Gastroesophageal sphincter (tissue), 4 donors: ENCODE measurements around the gene ADORA2A. TPM values are rescaled to one million over a fixed set of nuclear protein-coding genes. Genes with fewer than 3 reads are reported as not detected.

ENCODE experiments used
- ATAC-seq: fragments of 150-250 bp; one replicate; pipeline ENCODE4 v1.9.1; 2016; ENCODE audit warnings: mild to moderate bottlenecking, moderate library complexity
- H3K27ac ChIP-seq, 4 donors: fragments of 200-600 bp; sonication (generic) in 3 of 4; 1 replicate in 3 of 4; 2 replicates in 1 of 4; pipeline ENCODE4 v1.5.1; 2016 to 2019
- H3K27me3 ChIP-seq: fragments of 200-600 bp; sonication (generic); one replicate; pipeline ENCODE4 v1.5.1; 2019
- H3K36me3 ChIP-seq, 2 donors: fragments of 200-600 bp; sonication (generic); one replicate each; pipeline ENCODE4 v1.5.1; 2019; ENCODE audit warnings: control low read depth in 1 of 2
- H3K4me1 ChIP-seq, 3 donors: fragments of 200-600 bp; sonication (generic); 1 replicate in 2 of 3; 2 replicates in 1 of 3; pipeline ENCODE4 v1.5.1; 2016 to 2019; ENCODE audit warnings: control low read depth in 2 of 3
- H3K4me3 ChIP-seq, 2 donors: fragments of 200-600 bp; sonication (generic); one replicate each; pipeline ENCODE4 v1.5.1; 2019; ENCODE audit warnings: mild to moderate bottlenecking in 1 of 2, moderate library complexity in 1 of 2
- H3K9me3 ChIP-seq, 3 donors: fragments of 200-600 bp; sonication (generic); one replicate each; pipeline ENCODE4 v1.5.1; 2017 to 2019; ENCODE audit warnings: control low read depth in 2 of 3
- CTCF ChIP-seq, 4 experiments: fragments of 200-600 bp in 2 of 4; fragments of 450-650 bp in 2 of 4; sonication (generic) in 1 of 4; IDR thresholded peaks; one replicate each; pipeline ENCODE4 v1.5.1; 2017 to 2019; ENCODE audit warnings: antibody characterized with exemption in 4 of 4, mild to moderate bottlenecking in 2 of 4, moderate library complexity in 2 of 4
- EP300 ChIP-seq: sonication (generic); formaldehyde crosslinking; IDR thresholded peaks from one replicate; pipeline ENCODE4 v1.6.1; 2017; ENCODE audit warnings: antibody characterized with exemption, mild to moderate bottlenecking
- POLR2A ChIP-seq, 2 donors: fragments of 450-650 bp; IDR thresholded peaks; one replicate each; pipeline ENCODE4 v1.6.1; 2017; ENCODE audit warnings: antibody characterized with exemption in 2 of 2, mild to moderate bottlenecking in 2 of 2, moderate library complexity in 1 of 2
- POLR2AphosphoS5 ChIP-seq: sonication (generic); formaldehyde crosslinking; IDR thresholded peaks from one replicate; pipeline ENCODE4 v1.6.1; 2017; ENCODE audit warnings: antibody characterized with exemption
- WGBS, 2 donors: methylation state at CpG; one replicate each; pipeline ENCODE4 v1.1.5; 2018; ENCODE audit warnings: low coverage in 1 of 2; 5-methylcytosine and 5-hydroxymethylcytosine counted together
- total RNA-seq, 4 donors: library from RNA; depleted of rRNA; stranded (reverse); fragments of >200 nt; gene quantifications; one replicate each; pipeline ENCODE4 v1.1.0, GENCODE V29; 2016

The ADORA2A gene
- total RNA-seq, 4 donors from 2014 or later: 1.9 to 5.7 (median 3.3) TPM

DNA sequence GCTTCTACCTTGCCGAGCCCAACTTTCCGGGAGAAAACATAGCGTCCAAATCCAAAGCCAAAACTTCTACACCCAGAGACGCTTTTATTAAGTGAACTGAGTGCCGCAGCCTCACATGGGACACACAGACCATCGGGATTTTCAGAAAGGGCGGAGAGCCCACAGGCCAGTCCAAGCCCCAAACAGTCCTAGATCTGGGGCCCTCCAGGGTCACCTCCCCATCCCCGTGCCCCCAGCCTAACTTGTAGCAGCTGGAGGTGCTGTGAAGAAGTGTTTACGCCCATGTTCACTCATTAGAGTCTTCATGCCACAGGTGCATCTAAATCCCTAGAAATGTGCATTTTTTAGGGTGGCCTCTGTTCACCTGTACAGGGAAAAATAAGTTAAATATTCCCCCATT is 14.1 kb upstream of the ADORA2A start:
- 89% methylated on average over 6 of the region's 9 CpGs; no CpG with 5 or more reads in 1 of the 2 donors for WGBS, 2 donors
- H3K27ac ChIP-seq: no peak overlapping the region
- H3K4me1 ChIP-seq: peaks cover 0 to under 1% (median 0%) of the 10 kb centered on the region in 3 donors
- no peaks in the 10 kb centered on the region for H3K9me3 ChIP-seq
- H3K36me3 ChIP-seq: peaks cover 0 to 74% of the 10 kb centered on the region in 2 donors
- no peaks in the 10 kb centered on the region for H3K27me3 ChIP-seq
- no peak for TF ChIP-seq CTCF (IDR thresholded peaks at IDR 0.05)
- no peak for TF ChIP-seq EP300
- TF ChIP-seq POLR2AphosphoS5: no peak
- no peak for TF ChIP-seq POLR2A (IDR thresholded peaks at IDR 0.05)
- no peak for ATAC-seq
- no peak overlapping the region for H3K4me3 ChIP-seq

DNA sequence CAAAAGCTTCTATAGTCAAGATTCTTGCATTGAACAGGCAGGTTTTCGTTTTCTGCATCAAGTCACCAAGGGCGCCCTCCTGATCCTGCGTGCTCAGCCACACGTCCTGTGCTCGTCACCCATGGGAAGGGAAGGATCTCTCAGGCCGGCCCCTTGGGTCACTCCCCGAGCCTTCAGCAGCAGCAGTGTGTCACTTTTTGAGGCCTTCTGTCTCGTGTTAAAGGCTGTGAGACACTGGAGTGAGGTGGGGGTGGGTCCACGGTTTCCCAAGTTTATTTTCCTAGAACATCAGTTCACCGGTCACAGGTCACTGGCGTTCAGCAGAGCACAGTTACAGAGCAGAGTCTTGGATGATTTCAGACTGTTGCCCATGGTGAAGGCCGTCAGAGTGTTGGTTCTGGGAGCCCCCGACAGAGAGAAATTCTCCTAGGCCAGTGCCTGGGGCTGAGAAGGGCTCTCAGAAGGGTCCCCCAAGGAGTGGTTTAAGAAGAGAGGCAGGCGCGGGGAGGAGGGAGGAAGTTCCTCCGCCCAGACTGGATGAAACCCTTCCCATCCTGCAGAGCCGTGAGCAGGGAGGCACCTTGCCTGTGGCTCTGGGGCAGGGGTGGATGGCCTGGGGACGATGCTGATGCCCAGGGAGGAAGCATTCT is 13.5 kb upstream of the ADORA2A start:
- Histone ChIP-seq H3K9me3 (no peaks in the 10 kb centered on the region), H3K36me3 (peaks cover 0 to 76% of the 10 kb centered on the region in 2 donors), H3K4me1 (no peaks in the 10 kb centered on the region), H3K4me3 (no peak overlapping the region), H3K27me3 (no peaks in the 10 kb centered on the region), H3K27ac (no peak overlapping the region)
- TF ChIP-seq POLR2AphosphoS5 (no peak), EP300 (no peak), POLR2A (IDR thresholded peaks at IDR 0.05) (no peak), CTCF (IDR thresholded peaks at IDR 0.05) (no peak)
- WGBS, 2 donors: 83 to 100% methylated on average over 2 to 5 of the region's 18 CpGs
- ATAC-seq: no peak

DNA sequence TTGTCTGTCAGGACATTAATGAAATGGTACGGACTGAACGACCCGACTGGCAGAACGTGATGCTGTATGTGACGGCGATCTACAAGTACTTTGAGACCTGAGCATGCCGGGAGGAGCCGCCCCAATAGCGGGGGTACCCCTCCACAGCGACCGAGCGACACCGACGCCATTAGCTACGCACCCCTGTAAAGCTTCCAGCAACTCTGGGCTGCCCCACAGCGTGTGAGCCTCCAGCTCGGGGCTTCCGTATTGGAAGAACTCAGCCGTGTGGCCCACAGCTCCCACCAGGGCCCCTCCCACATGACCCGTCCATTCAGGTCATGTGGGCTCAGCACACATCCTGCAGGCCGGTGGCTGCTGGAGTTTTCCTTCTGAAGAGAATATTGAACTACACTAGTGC is 12.9 kb upstream of the ADORA2A start:
- H3K4me1 ChIP-seq: peaks cover 0 to 4% (median 0%) of the 10 kb centered on the region in 3 donors
- peaks cover 0 to 76% of the 10 kb centered on the region in 2 donors for H3K36me3 ChIP-seq
- TF ChIP-seq EP300: no peak
- TF ChIP-seq POLR2A (IDR thresholded peaks at IDR 0.05): no peak
- TF ChIP-seq CTCF (IDR thresholded peaks at IDR 0.05): no peak
- TF ChIP-seq POLR2AphosphoS5: no peak
- WGBS, 2 donors: 83% methylated on average over 6 of the region's 21 CpGs; no CpG with 5 or more reads in 1 of the 2 donors
- no peak overlapping the region for H3K27ac ChIP-seq
- no peak for ATAC-seq
- H3K4me3 ChIP-seq: no peak overlapping the region
- H3K9me3 ChIP-seq: no peaks in the 10 kb centered on the region
- H3K27me3 ChIP-seq: no peaks in the 10 kb centered on the region

- H3K27ac ChIP-seq: no peak overlapping the region
- H3K4me1 ChIP-seq: peaks cover 0 to 11% (median 2%) of the 10 kb centered on the region in 3 donors
- peaks cover 0 to 76% of the 10 kb centered on the region in 2 donors for H3K36me3 ChIP-seq
- no peak overlapping the region for H3K4me3 ChIP-seq
- no peaks in the 10 kb centered on the region for H3K27me3 ChIP-seq
- 65 to 75% methylated on average over 2 to 5 of the region's 26 CpGs for whole genome bisulfite sequencing, 2 donors
- no peaks in the 10 kb centered on the region for H3K9me3 ChIP-seq
- TF ChIP-seq POLR2AphosphoS5 (no peak), CTCF (IDR thresholded peaks at IDR 0.05) (no peak), EP300 (no peak), POLR2A (IDR thresholded peaks at IDR 0.05) (no peak)
- ATAC-seq: no peak
Observed at GRCh38 chr22:24414984-24415945, 12.1 kb upstream of the ADORA2A start.
